Stomach (tissue), 9 donors: ENCODE data around the gene EIF4G3. TPM values are rescaled to one million over a fixed set of nuclear protein-coding genes. Genes with fewer than 3 reads are reported as not detected.

Source experiments
- DNase-seq, 2 donors: peaks; one replicate each; pipeline versions ENCODE4 v3.0.0 to v3.0.0-alpha.2; 2013 to 2019
- H3K27ac ChIP-seq, 5 donors: fragments of 200-600 bp in 4 of 5; sonication (generic) in 4 of 5; one replicate each; pipeline ENCODE4 v1.5.1; 2013 to 2019; ENCODE audit warnings: mild to moderate bottlenecking in 1 of 5, moderate library complexity in 1 of 5
- H3K27me3 ChIP-seq, 3 donors: fragments of 200-600 bp; sonication (generic); one replicate each; pipeline ENCODE4 v1.5.1; 2017 to 2019; ENCODE audit warnings: mixed run types in 1 of 3
- H3K36me3 ChIP-seq, 4 donors: fragments of 200-600 bp; sonication (generic); 1 replicate in 3 of 4; 2 replicates in 1 of 4; pipeline ENCODE4 v1.5.1; 2016 to 2019
- H3K4me1 ChIP-seq, 4 donors: fragments of 200-600 bp; sonication (generic); one replicate each; pipeline ENCODE4 v1.5.1; 2016 to 2019
- H3K4me3 ChIP-seq, 4 donors: fragments of 200-600 bp; sonication (generic) in 3 of 4; one replicate each; pipeline ENCODE4 v1.5.1; 2016 to 2019; ENCODE audit warnings: mild to moderate bottlenecking in 1 of 4
- H3K9me3 ChIP-seq, 4 donors: fragments of 200-600 bp; sonication (generic); one replicate each; pipeline ENCODE4 v1.5.1; 2016 to 2019
- EP300 ChIP-seq: sonication (generic); formaldehyde crosslinking; IDR thresholded peaks from one replicate; pipeline ENCODE4 v1.6.1; 2017; ENCODE audit warnings: antibody characterized with exemption
- POLR2A ChIP-seq, 4 donors: fragments of 450-650 bp; IDR thresholded peaks; one replicate each; pipeline ENCODE4 v1.6.1; 2016; ENCODE audit warnings: antibody characterized with exemption in 4 of 4, control low read depth in 2 of 4, mild to moderate bottlenecking in 1 of 4, moderate library complexity in 1 of 4
- POLR2AphosphoS5 ChIP-seq, 3 donors: sonication (generic); formaldehyde crosslinking; IDR thresholded peaks; one replicate each; pipeline ENCODE4 v1.6.1; 2016; ENCODE audit warnings: antibody characterized with exemption in 3 of 3
- WGBS, 5 donors: extraction: QIAGEN DNeasy Blood & Tissue Kit in 3 of 5; methylation state at CpG; one replicate each; pipeline versions ENCODE4 v1.1.5 to v1.1.7; 2013 to 2018; 5-methylcytosine and 5-hydroxymethylcytosine counted together
- intact Hi-C: fragments of 100-400 bp; cut with DNase I; formaldehyde crosslinking; loops from one replicate; pipeline ENCODE4 v1.15.1; 2023; ENCODE audit warnings: low total_unique reads
- polyA plus RNA-seq, 3 donors: library from polyadenylated mRNA; stranded (reverse); fragments of 200-250 nt; gene quantifications; one replicate each; pipeline ENCODE4 v1.2.3, GENCODE V29; 2013
- total RNA-seq, 5 donors: library from RNA; depleted of rRNA; stranded (reverse); fragments of >200 nt; gene quantifications; one replicate each; pipeline versions ENCODE4 v1.1.0 to v1.2.3, GENCODE V29; 2014 to 2016
- TF ChIP-seq, protein P1 (sequence below), 7 experiments: fragments of 450-650 bp in 4 of 7; fragments of 200-600 bp in 3 of 7; sonication (generic) in 3 of 7; IDR thresholded peaks; one replicate each; pipeline ENCODE4 v1.5.1; 2016 to 2019; ENCODE audit warnings: antibody characterized with exemption in 7 of 7, control low read depth in 2 of 7, mild to moderate bottlenecking in 1 of 7
- donor health status: healthy with polysubstance abuse.
- donor health status: Bipolar disorder and iron deficiency.
- donor health status: healthy.

EIF4G3 gene
- total and polyA plus RNA-seq, 8 donors = 6.3 to 63.3 (median 44.7) TPM

DNA sequence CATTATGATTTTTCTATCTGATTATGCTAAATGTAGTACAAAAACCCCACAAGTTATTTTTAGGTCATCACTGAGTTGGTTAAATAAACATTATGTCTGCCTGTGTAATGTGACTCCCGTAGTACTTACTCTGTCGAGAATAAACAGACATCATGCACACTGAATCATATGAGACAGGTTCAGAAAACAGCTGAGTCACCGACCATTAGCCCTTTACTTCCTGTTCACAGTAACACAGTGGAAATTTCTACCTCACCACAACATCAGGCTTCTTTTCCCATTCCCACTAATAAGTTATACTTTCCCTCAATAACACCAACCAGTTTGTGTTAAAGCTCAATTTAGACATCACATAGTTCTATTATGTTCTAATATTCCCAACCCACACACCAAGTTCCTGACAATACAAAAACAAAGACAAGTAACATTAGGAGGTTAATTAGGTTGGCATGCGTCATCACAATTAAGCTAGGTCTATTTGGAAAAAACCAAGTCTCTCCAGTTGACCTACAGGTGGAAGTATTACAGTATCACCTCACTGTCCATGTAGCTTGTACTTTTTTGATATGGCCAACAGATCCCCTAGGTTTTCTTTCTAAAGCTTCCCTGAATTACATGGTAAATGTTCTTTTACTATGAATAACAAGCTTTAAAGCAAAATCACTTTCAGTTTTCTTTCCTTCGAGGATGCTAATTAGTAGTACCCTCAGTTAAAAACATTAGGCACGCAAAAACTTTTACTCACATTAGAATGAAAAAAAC lies 154.2 kb downstream of the EIF4G3 start:
- intact Hi-C loops = no loop called here
- TF ChIP-seq POLR2AphosphoS5 (IDR thresholded peaks at IDR 0.05) = peak; percentile 91 to 96 (median 95)
- no peak for TF ChIP-seq POLR2A (IDR thresholded peaks at IDR 0.05)
- peak; percentile 56 to 96 for DNase-seq
- H3K36me3 ChIP-seq = no peaks in the 10 kb centered on the region
- H3K27me3 ChIP-seq = no peaks in the 10 kb centered on the region
- 24 to 31% (median 28%) methylated on average over 6 of the region's 6 CpGs for WGBS, 5 donors
- peak overlapping the region in 1 of 4 donors; percentile 18 for H3K4me3 ChIP-seq
- H3K27ac ChIP-seq = peak overlapping the region in 4 of 5 donors; percentile 82 to 93 (median 90)
- H3K4me1 ChIP-seq = peaks cover 8 to 55% (median 18%) of the 10 kb centered on the region in 4 donors
- no peaks in the 10 kb centered on the region for H3K9me3 ChIP-seq

DNA sequence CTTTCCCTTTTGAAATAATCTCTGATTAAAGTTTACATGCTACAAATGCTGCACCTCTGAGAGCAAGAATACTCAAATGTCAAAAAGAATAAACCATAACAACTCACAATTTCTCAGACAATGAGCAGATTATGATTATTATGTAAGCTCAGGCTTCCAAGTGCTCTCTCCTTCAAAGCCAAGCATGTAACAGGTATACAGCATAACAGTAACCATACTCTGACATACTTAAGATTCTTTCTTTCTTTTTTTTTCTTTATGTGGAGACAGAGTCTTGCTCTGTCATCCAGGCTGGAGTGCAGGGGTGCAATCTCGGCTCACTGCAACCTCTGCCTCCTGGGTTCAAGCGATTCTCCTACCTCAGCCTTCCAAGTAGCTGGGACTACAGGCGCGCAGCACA lies 155.4 kb downstream of the EIF4G3 start:
- no peak for DNase-seq
- Histone ChIP-seq H3K27ac (peak overlapping the region; percentile 66 to 93 (median 90)), H3K4me3 (no peak overlapping the region)

DNA sequence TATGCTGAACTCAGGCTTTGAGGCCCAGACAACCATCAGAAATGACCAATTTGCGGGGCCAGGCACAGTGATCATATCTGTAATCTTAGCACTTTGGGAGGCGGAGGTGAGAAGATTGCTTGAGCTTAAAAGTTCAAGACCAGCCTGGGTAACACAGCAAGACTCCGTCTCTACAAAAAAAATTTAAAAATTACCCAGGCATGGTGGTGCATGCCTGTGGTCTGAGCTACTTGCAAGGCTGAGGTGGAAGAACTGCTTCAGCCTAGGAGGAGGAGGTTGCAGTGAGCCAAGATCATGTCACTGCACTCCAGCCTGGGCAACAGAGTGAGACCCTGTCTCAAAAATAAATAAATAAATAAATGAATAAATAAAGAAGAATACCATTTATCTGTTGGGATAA lies 156.5 kb downstream of the EIF4G3 start:
- Histone ChIP-seq H3K4me3 (no peak overlapping the region), H3K4me1 (peaks cover 8 to 52% (median 18%) of the 10 kb centered on the region in 4 donors), H3K36me3 (no peaks in the 10 kb centered on the region), H3K9me3 (no peaks in the 10 kb centered on the region), H3K27me3 (no peaks in the 10 kb centered on the region), H3K27ac (peak overlapping the region in 1 of 5 donors; percentile 90)
- TF ChIP-seq POLR2AphosphoS5 (IDR thresholded peaks at IDR 0.05) = no peak
- TF ChIP-seq, protein P1, sequence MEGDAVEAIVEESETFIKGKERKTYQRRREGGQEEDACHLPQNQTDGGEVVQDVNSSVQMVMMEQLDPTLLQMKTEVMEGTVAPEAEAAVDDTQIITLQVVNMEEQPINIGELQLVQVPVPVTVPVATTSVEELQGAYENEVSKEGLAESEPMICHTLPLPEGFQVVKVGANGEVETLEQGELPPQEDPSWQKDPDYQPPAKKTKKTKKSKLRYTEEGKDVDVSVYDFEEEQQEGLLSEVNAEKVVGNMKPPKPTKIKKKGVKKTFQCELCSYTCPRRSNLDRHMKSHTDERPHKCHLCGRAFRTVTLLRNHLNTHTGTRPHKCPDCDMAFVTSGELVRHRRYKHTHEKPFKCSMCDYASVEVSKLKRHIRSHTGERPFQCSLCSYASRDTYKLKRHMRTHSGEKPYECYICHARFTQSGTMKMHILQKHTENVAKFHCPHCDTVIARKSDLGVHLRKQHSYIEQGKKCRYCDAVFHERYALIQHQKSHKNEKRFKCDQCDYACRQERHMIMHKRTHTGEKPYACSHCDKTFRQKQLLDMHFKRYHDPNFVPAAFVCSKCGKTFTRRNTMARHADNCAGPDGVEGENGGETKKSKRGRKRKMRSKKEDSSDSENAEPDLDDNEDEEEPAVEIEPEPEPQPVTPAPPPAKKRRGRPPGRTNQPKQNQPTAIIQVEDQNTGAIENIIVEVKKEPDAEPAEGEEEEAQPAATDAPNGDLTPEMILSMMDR (IDR thresholded peaks at IDR 0.05) = no peak
- no peak for TF ChIP-seq EP300
- TF ChIP-seq POLR2A (IDR thresholded peaks at IDR 0.05) = no peak
- 82 to 98% (median 97%) methylated on average over 3 of the region's 3 CpGs for WGBS, 5 donors
- intact Hi-C loops = no loop called here
- no peak for DNase-seq

More for the DNA sequence above, 155.4 kb downstream of the EIF4G3 start:
- intact Hi-C loops = no loop called here
- Histone ChIP-seq H3K27me3 (no peaks in the 10 kb centered on the region), H3K36me3 (no peaks in the 10 kb centered on the region), H3K4me1 (peaks cover 8 to 52% (median 18%) of the 10 kb centered on the region in 4 donors), H3K9me3 (no peaks in the 10 kb centered on the region)
- no peak for TF ChIP-seq EP300
- 88 to 98% (median 96%) methylated on average over 4 of the region's 4 CpGs for WGBS, 5 donors

DNA sequence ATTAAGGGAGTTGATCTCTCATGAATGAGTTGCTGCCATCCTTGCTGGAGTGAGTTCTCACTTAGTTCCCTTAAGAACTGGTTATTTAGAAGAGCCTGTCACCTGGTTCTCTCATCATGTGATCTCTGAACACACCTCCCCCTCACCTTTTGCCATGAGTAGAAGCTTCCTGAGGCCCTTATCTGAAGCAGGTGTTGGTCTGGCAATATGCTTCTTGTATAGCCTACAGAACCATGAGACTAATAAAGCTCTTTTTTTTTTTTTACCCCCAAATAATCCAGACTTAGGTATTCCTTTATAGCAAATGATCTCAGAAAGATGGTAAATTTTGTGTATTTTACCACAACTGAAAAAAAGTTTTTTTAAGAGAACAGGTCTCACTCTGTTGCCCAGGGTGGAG lies 158.0 kb downstream of the EIF4G3 start:
- Histone ChIP-seq H3K9me3 (no peaks in the 10 kb centered on the region), H3K4me1 (peaks cover 8 to 46% (median 20%) of the 10 kb centered on the region in 4 donors), H3K27me3 (no peaks in the 10 kb centered on the region), H3K36me3 (no peaks in the 10 kb centered on the region), H3K4me3 (no peak overlapping the region), H3K27ac (no peak overlapping the region)
- no peak for DNase-seq
- TF ChIP-seq POLR2AphosphoS5 (IDR thresholded peaks at IDR 0.05) = no peak
- no peak for TF ChIP-seq EP300
- no peak for TF ChIP-seq POLR2A (IDR thresholded peaks at IDR 0.05)
- TF ChIP-seq, protein P1 (IDR thresholded peaks at IDR 0.05) = no peak
- intact Hi-C loops = no loop called here

DNA sequence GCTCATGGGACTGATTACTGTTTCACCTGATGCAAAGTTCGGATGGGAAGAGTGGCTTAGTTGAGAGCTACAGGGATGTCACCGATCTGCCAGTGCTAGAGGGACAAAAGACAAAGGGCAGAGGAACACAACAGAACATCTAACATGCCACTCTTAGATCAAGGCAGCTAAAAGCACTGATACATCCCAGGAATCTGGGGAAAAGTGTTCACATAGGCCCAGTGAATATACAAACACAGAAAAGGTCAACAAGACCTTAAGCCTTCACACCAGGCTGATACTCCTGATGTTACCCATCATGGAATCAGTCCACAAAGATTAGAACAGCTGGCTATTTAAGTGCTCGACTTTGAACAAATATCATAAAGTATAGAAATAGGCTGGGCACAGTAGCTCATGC lies 163.2 kb downstream of the EIF4G3 start:
- Histone ChIP-seq H3K27me3 (no peaks in the 10 kb centered on the region), H3K27ac (peak overlapping the region in 1 of 5 donors; percentile 60), H3K4me1 (peaks cover 0 to 23% (median 0%) of the 10 kb centered on the region in 4 donors), H3K9me3 (no peaks in the 10 kb centered on the region), H3K36me3 (no peaks in the 10 kb centered on the region), H3K4me3 (no peak overlapping the region)
- intact Hi-C loops = no loop called here
- TF ChIP-seq EP300 (no peak), POLR2AphosphoS5 (IDR thresholded peaks at IDR 0.05) (no peak), POLR2A (IDR thresholded peaks at IDR 0.05) (no peak)
- TF ChIP-seq, protein P1 (IDR thresholded peaks at IDR 0.05) = no peak
- 75 to 82% (median 81%) methylated on average over 3 of the region's 3 CpGs for WGBS, 5 donors
- DNase-seq = no peak
